Liver (tissue), 9 donors: ENCODE measurements around the gene RNF111. TPM values are rescaled to one million over a fixed set of nuclear protein-coding genes. Genes with fewer than 3 reads are reported as not detected.

Experiments
- DNase-seq: peaks from one replicate; pipeline ENCODE4 v3.0.0-alpha.2; 2017; ENCODE audit warnings: low spot score
- H3K27ac ChIP-seq, 2 donors: one replicate each; pipeline ENCODE4 v1.7.0; 2013; ENCODE audit warnings: inconsistent platforms in 2 of 2, low read length in 2 of 2, control low read depth in 1 of 2, low read depth in 1 of 2, mild to moderate bottlenecking in 1 of 2
- H3K27me3 ChIP-seq, 4 donors: one replicate each; pipeline versions ENCODE4 v1.6.1 to v1.7.0; 2013; ENCODE audit warnings: low read length in 3 of 4, inconsistent platforms in 1 of 4, mild to moderate bottlenecking in 1 of 4, moderate library complexity in 1 of 4; ENCODE audit not compliant: control insufficient read depth in 4 of 4, insufficient read depth in 4 of 4
- H3K36me3 ChIP-seq, 4 donors: one replicate each; pipeline versions ENCODE4 v1.6.1 to v1.7.0; 2013; ENCODE audit warnings: low read length in 3 of 4, mild to moderate bottlenecking in 3 of 4, low read depth in 1 of 4, moderate library complexity in 1 of 4; ENCODE audit not compliant: control insufficient read depth in 4 of 4, insufficient read depth in 3 of 4
- H3K4me1 ChIP-seq, 4 donors: one replicate each; pipeline versions ENCODE4 v1.6.1 to v1.7.0; 2013; ENCODE audit warnings: low read length in 3 of 4, mild to moderate bottlenecking in 3 of 4, moderate library complexity in 1 of 4; ENCODE audit not compliant: control insufficient read depth in 4 of 4, insufficient read depth in 4 of 4
- H3K4me3 ChIP-seq, 3 donors: one replicate each; pipeline versions ENCODE4 v1.6.1 to v1.7.0; 2013; ENCODE audit warnings: low read length in 3 of 3, control low read depth in 1 of 3, low read depth in 1 of 3, mild to moderate bottlenecking in 1 of 3
- H3K9ac ChIP-seq, 2 donors: one replicate each; pipeline ENCODE4 v1.7.0; 2013; ENCODE audit warnings: low read length in 2 of 2, mild to moderate bottlenecking in 2 of 2, moderate library complexity in 2 of 2, control low read depth in 1 of 2, low read depth in 1 of 2
- H3K9me3 ChIP-seq, 4 donors: one replicate each; pipeline versions ENCODE4 v1.6.1 to v1.7.0; 2013; ENCODE audit warnings: low read length in 3 of 4; ENCODE audit not compliant: control insufficient read depth in 4 of 4
- ATF3 ChIP-seq: IDR thresholded peaks from 2 replicates; pipeline ENCODE4 v1.6.1; 2016; ENCODE audit warnings: antibody characterized with exemption
- CTCF ChIP-seq: fragments of 150-350 bp; IDR thresholded peaks from 2 replicates; pipeline ENCODE4 v1.5.1; 2017; ENCODE audit warnings: improper control_type of control experiment, low read depth, low read length; ENCODE audit not compliant: missing input control
- EGR1 ChIP-seq, 2 donors: IDR thresholded peaks; 2 replicates each; pipeline ENCODE4 v1.6.1; 2016 to 2018; ENCODE audit warnings: antibody characterized with exemption in 2 of 2, low read depth in 2 of 2
- FOXA2 ChIP-seq: IDR thresholded peaks from 2 replicates; pipeline ENCODE4 v1.6.1; 2016; ENCODE audit warnings: antibody characterized with exemption
- HNF4A ChIP-seq, 2 donors: conservative IDR thresholded peaks; 2 replicates each; pipeline ENCODE4 v1.6.1; 2016; ENCODE audit warnings: antibody characterized with exemption in 2 of 2, mild to moderate bottlenecking in 2 of 2
- HNF4G ChIP-seq: IDR thresholded peaks from 2 replicates; pipeline ENCODE4 v1.6.1; 2016; ENCODE audit warnings: antibody characterized with exemption
- JUND ChIP-seq, 2 donors: IDR thresholded peaks; 2 replicates each; pipeline ENCODE4 v1.6.1; 2016; ENCODE audit warnings: antibody characterized with exemption in 2 of 2
- MAX ChIP-seq: IDR thresholded peaks from 2 replicates; pipeline ENCODE4 v1.6.1; 2016; ENCODE audit warnings: antibody characterized with exemption
- NR2F2 ChIP-seq: IDR thresholded peaks from 2 replicates; pipeline ENCODE4 v1.6.1; 2016; ENCODE audit warnings: antibody characterized with exemption
- RAD21 ChIP-seq, 2 donors: IDR thresholded peaks; 2 replicates each; pipeline ENCODE4 v1.6.1; 2016; ENCODE audit warnings: antibody characterized with exemption in 2 of 2, mild to moderate bottlenecking in 2 of 2
- REST ChIP-seq: IDR thresholded peaks from 2 replicates; pipeline ENCODE4 v1.6.1; 2016; ENCODE audit warnings: antibody characterized with exemption, mild to moderate bottlenecking
- RXRA ChIP-seq, 2 donors: IDR thresholded peaks; 2 replicates each; pipeline ENCODE4 v1.6.1; 2017 to 2018; ENCODE audit warnings: antibody characterized with exemption in 2 of 2, mild to moderate bottlenecking in 1 of 2
- SP1 ChIP-seq: IDR thresholded peaks from 2 replicates; pipeline ENCODE4 v1.6.1; 2018; ENCODE audit warnings: antibody characterized with exemption, mild to moderate bottlenecking
- YY1 ChIP-seq: IDR thresholded peaks from 2 replicates; pipeline ENCODE4 v1.6.1; 2016; ENCODE audit warnings: antibody characterized with exemption, mild to moderate bottlenecking
- ZBTB33 ChIP-seq: IDR thresholded peaks from 2 replicates; pipeline ENCODE4 v1.6.1; 2016; ENCODE audit warnings: antibody characterized with exemption
- WGBS: extraction: QIAGEN DNeasy Blood & Tissue Kit; methylation state at CpG from one replicate; pipeline ENCODE4 v1.1.7; 2013; 5-methylcytosine and 5-hydroxymethylcytosine counted together
- polyA plus RNA-seq, 2 donors: library from polyadenylated mRNA; stranded (reverse) in 1 of 2; unstranded in 1 of 2; fragments of 200-250 nt in 1 of 2; fragments of >200 nt in 1 of 2; fragmentation: Nextera tagmentation in 1 of 2; extraction: Ambion mirVana in 1 of 2; gene quantifications; one replicate each; pipeline versions ENCODE4 v1.2.1 to v1.2.3, GENCODE V29; 2013 to 2015
- total RNA-seq, 2 donors: library from RNA; depleted of rRNA; stranded (reverse); fragments of >200 nt; gene quantifications; one replicate each; pipeline ENCODE4 v1.2.3, GENCODE V29; 2014
- donor health status: healthy.
- donor health status: healthy.
- donor health status: healthy.
- donor health status: healthy.
- donor health status: healthy.

The RNF111 gene
- total and polyA plus RNA-seq, 4 donors: 5.1 to 16.9 (median 10.4) TPM

GRCh38 chr15:59069430-59069829, 82.0 kb downstream of the RNF111 start:
- 57% methylated on average over 1 of the region's 1 CpG for WGBS
- Histone ChIP-seq H3K36me3 (peaks cover 4 to 52% (median 31%) of the 10 kb centered on the region in 4 donors), H3K27ac (no peak overlapping the region), H3K4me3 (no peak overlapping the region), H3K9ac (no peak overlapping the region), H3K27me3 (no peaks in the 10 kb centered on the region), H3K4me1 (no peaks in the 10 kb centered on the region), H3K9me3 (no peaks in the 10 kb centered on the region)
- no peak for DNase-seq
- no peak for TF ChIP-seq NR2F2
- no peak for TF ChIP-seq ATF3
- no peak for TF ChIP-seq REST
- TF ChIP-seq RAD21 (IDR thresholded peaks at IDR 0.05): no peak
- no peak for TF ChIP-seq ZBTB33
- no peak for TF ChIP-seq CTCF
- no peak for TF ChIP-seq FOXA2
- no peak for TF ChIP-seq RXRA (IDR thresholded peaks at IDR 0.05)

GRCh38 chr15:59074607-59075006, 87.1 kb downstream of the RNF111 start:
- 82% methylated on average over 1 of the region's 1 CpG for WGBS
- DNase-seq: no peak
- H3K27ac ChIP-seq: no peak overlapping the region
- peaks cover 1 to 35% (median 21%) of the 10 kb centered on the region in 4 donors for H3K36me3 ChIP-seq
- no peak overlapping the region for H3K9ac ChIP-seq
- H3K4me3 ChIP-seq: no peak overlapping the region
- TF ChIP-seq YY1 (no peak), HNF4A (conservative IDR thresholded peaks at IDR 0.05) (no peak), NR2F2 (no peak), EGR1 (IDR thresholded peaks at IDR 0.05; ENCODE audit: low read depth in 2 of 2) (no peak), HNF4G (no peak), SP1 (no peak), JUND (IDR thresholded peaks at IDR 0.05) (no peak), RAD21 (IDR thresholded peaks at IDR 0.05) (no peak), MAX (no peak)
- H3K27me3 ChIP-seq: no peaks in the 10 kb centered on the region
- no peaks in the 10 kb centered on the region for H3K9me3 ChIP-seq
- H3K4me1 ChIP-seq: no peaks in the 10 kb centered on the region
